HepG2 (cell line): Measurements from ENCODE around the gene MX2. TPM values are rescaled to one million over a fixed set of nuclear protein-coding genes. Genes with fewer than 3 reads are reported as not detected.

ENCODE experiments used
- ATAC-seq: fragments of 200-7000 bp; cut with Tn5 transposase; 3 replicates; pipeline ENCODE4 v1.9.1; 2020; ENCODE audit warnings: mild to moderate bottlenecking, moderate library complexity
- BruUV-seq: library from RNA; stranded (reverse); fragments of 400-500 nt; replicated peaks from 2 replicates; lab custom pipeline; 2021; lab: Mats Ljungman, UMichigan
- CTCF ChIA-PET: fragments of 300-600 bp; formaldehyde crosslinking; extraction: SDS; loops from one replicate; lab custom pipeline; 2021; ENCODE audit warnings: low total read pairs, inconsistent platforms, low intra/inter-chr PET ratio; lab: Yijun Ruan, JAX
- POLR2A ChIA-PET: fragments of 350-600 bp; sonication (Branson Sonifier 250); formaldehyde crosslinking; loops from one replicate; lab custom pipeline; 2020; ENCODE audit warnings: antibody characterized with exemption, inconsistent platforms; lab: Yijun Ruan, JAX
- DNase-seq: peaks from one replicate; pipeline ENCODE4 v3.0.0-alpha.2; 2015; ENCODE audit warnings: low spot score
- FAIRE-seq: peaks from 3 replicates; lab custom pipeline; 2011; peaks lifted over from hg19 to GRCh38; lab: Jason Lieb, UNC
- H2AFZ ChIP-seq: one replicate; pipeline ENCODE4 v1.6.1; 2011; ENCODE audit warnings: low read length, inconsistent platforms
- H3K27ac ChIP-seq: fragments of 300-600 bp; 3 replicates; pipeline ENCODE4 v1.8.0; 2011; ENCODE audit warnings: mixed run types, mild to moderate bottlenecking, mixed read lengths, low read length, inconsistent platforms; ENCODE audit not compliant: insufficient read depth; ENCODE audit errors: extremely low read length
- H3K27me3 ChIP-seq, 2 experiments: fragments of 200-600 bp in 1 of 2; 2 replicates in 1 of 2; 3 replicates in 1 of 2; pipeline versions ENCODE4 v1.6.0 to v1.8.0; 2011; ENCODE audit warnings: low read length in 2 of 2, mild to moderate bottlenecking in 2 of 2, moderate library complexity in 2 of 2, inconsistent platforms in 1 of 2; ENCODE audit not compliant: insufficient read depth in 2 of 2, control insufficient read depth in 1 of 2
- H3K36me3 ChIP-seq, 2 experiments: fragments of 200-600 bp in 1 of 2; replicated peaks in 1 of 2; 2 replicates in 1 of 2; 3 replicates in 1 of 2; pipeline versions ENCODE4 v1.5.1 to v1.8.0; 2011; ENCODE audit warnings: low read length in 2 of 2, inconsistent platforms in 1 of 2; ENCODE audit not compliant: insufficient read depth in 2 of 2, control insufficient read depth in 1 of 2
- H3K4me1 ChIP-seq: 2 replicates; pipeline ENCODE4 v1.5.1; 2012; ENCODE audit warnings: low read length, inconsistent platforms; ENCODE audit not compliant: insufficient read depth
- H3K4me2 ChIP-seq: 2 replicates; pipeline ENCODE4 v1.6.0; 2011; ENCODE audit warnings: low read depth, low read length, inconsistent platforms
- H3K4me3 ChIP-seq, 3 experiments: fragments of 200-600 bp in 1 of 3; sonication (generic), shearing (Covaris generic) in 1 of 3; replicated peaks in 1 of 3; 2 replicates each; pipeline ENCODE4 v1.5.1; 2011 to 2016; ENCODE audit warnings: low read length in 3 of 3, inconsistent platforms in 2 of 3, low read depth in 2 of 3, mild to moderate bottlenecking in 2 of 3, control low read depth in 1 of 3, mixed read lengths in 1 of 3; ENCODE audit not compliant: insufficient read depth in 1 of 3
- H3K79me2 ChIP-seq: one replicate; pipeline ENCODE4 v1.6.1; 2011; ENCODE audit warnings: low read length, inconsistent platforms; ENCODE audit not compliant: insufficient read depth
- H3K9ac ChIP-seq: 2 replicates; pipeline ENCODE4 v1.6.0; 2011; ENCODE audit warnings: mild to moderate bottlenecking, low read depth, low read length, inconsistent platforms; ENCODE audit not compliant: insufficient read depth
- H3K9me3 ChIP-seq: 2 replicates; pipeline ENCODE4 v1.5.1; 2012; ENCODE audit warnings: mild to moderate bottlenecking, low read length
- H4K20me1 ChIP-seq: 2 replicates; pipeline ENCODE4 v1.6.0; 2011; ENCODE audit warnings: inconsistent platforms, mild to moderate bottlenecking, low read length, moderate library complexity; ENCODE audit not compliant: insufficient read depth
- DR1 ChIP-seq: sonication (generic); formaldehyde crosslinking; IDR thresholded peaks from 2 replicates; pipeline ENCODE4 v1.8.0; 2021; ENCODE audit warnings: mild to moderate bottlenecking, missing genetic modification reagents, inconsistent platforms
- MEIS2 ChIP-seq: sonication (generic); formaldehyde crosslinking; IDR thresholded peaks from 2 replicates; pipeline ENCODE4 v1.9.0; 2021; ENCODE audit warnings: mild to moderate bottlenecking, missing genetic modification reagents
- MIXL1 ChIP-seq: IDR thresholded peaks from 2 replicates; pipeline ENCODE4 v1.6.1; 2016
- NFYB ChIP-seq: sonication (generic); formaldehyde crosslinking; IDR thresholded peaks from 2 replicates; pipeline ENCODE4 v1.4.0; 2020; ENCODE audit warnings: missing genetic modification reagents
- POLR2A ChIP-seq, 2 experiments: IDR thresholded peaks; 2 replicates each; pipeline ENCODE4 v1.6.1; 2011; ENCODE audit warnings: low read depth in 2 of 2, low read length in 2 of 2, mild to moderate bottlenecking in 1 of 2, moderate library complexity in 1 of 2; ENCODE audit not compliant: insufficient read depth in 1 of 2
- XBP1 ChIP-seq: sonication (generic); formaldehyde crosslinking; IDR thresholded peaks from 2 replicates; pipeline ENCODE4 v1.5.0; 2020; ENCODE audit warnings: missing genetic modification reagents
- ZBTB7B ChIP-seq: sonication (generic); formaldehyde crosslinking; IDR thresholded peaks from 2 replicates; pipeline ENCODE4 v1.4.0; 2020; ENCODE audit warnings: missing genetic modification reagents
- ZNF143 ChIP-seq: sonication (generic); formaldehyde crosslinking; IDR thresholded peaks from 2 replicates; pipeline ENCODE4 v1.4.0; 2020; ENCODE audit warnings: missing genetic modification reagents
- ZNF317 ChIP-seq: sonication (generic); formaldehyde crosslinking; IDR thresholded peaks from 2 replicates; pipeline ENCODE4 v1.5.0; 2020; ENCODE audit warnings: mild to moderate bottlenecking, missing genetic modification reagents
- ZNF354B ChIP-seq: sonication (generic); formaldehyde crosslinking; IDR thresholded peaks from 2 replicates; pipeline ENCODE4 v1.8.0; 2022; ENCODE audit warnings: mild to moderate bottlenecking, missing genetic modification reagents
- ZNF430 ChIP-seq: sonication (generic); formaldehyde crosslinking; IDR thresholded peaks from 2 replicates; pipeline ENCODE4 v1.9.0; 2021; ENCODE audit warnings: mild to moderate bottlenecking, missing genetic modification reagents
- ZNF468 ChIP-seq: sonication (generic); formaldehyde crosslinking; IDR thresholded peaks from 2 replicates; pipeline ENCODE4 v1.8.0; 2022; ENCODE audit warnings: mild to moderate bottlenecking, moderate library complexity, missing genetic modification reagents
- ZNF558 ChIP-seq: sonication (generic); formaldehyde crosslinking; IDR thresholded peaks from 2 replicates; pipeline ENCODE4 v1.9.0; 2022; ENCODE audit warnings: mild to moderate bottlenecking, missing genetic modification reagents, borderline replicate concordance
- ZNF749 ChIP-seq: sonication (generic); formaldehyde crosslinking; IDR thresholded peaks from 2 replicates; pipeline ENCODE4 v1.8.0; 2022; ENCODE audit warnings: mild to moderate bottlenecking, missing genetic modification reagents, moderate library complexity, borderline replicate concordance
- ZNF816 ChIP-seq: sonication (generic); formaldehyde crosslinking; IDR thresholded peaks from 2 replicates; pipeline ENCODE4 v1.8.0; 2022; ENCODE audit warnings: missing genetic modification reagents, mild to moderate bottlenecking, borderline replicate concordance
- WGBS: methylation state at CpG from one replicate; pipeline ENCODE4 v1.1.6; 2017; ENCODE audit warnings: low lambda C conversion rate; 5-methylcytosine and 5-hydroxymethylcytosine counted together
- in situ Hi-C: cut with HindIII; loops from 2 replicates; pipeline ENCODE4 v1.10.0; 2017; ENCODE audit warnings: low pct_unique_long_range_greater_than_20kb; ENCODE audit not compliant: extremely low pct_ligation_motif_present
- intact Hi-C: fragments of 100-400 bp; cut with micrococcal nuclease; formaldehyde crosslinking; loops from one replicate; pipeline ENCODE4 v1.10.0; 2022; ENCODE audit not compliant: unreplicated experiment
- polyA plus RNA-seq, 8 experiments: library from polyadenylated mRNA; depleted of rRNA in 3 of 8; stranded (reverse) in 7 of 8; unstranded in 1 of 8; fragments of >200 nt; fragmentation: Illumina TruSeq in 4 of 8; extraction: Trizol in 4 of 8; gene quantifications; 2 replicates each; pipeline versions ENCODE4 v1.2.1 to v1.2.3, GENCODE V29; 2011 to 2016; ENCODE audit warnings: low read depth in 4 of 8, missing spikeins in 1 of 8, mixed read lengths in 1 of 8; ENCODE audit not compliant: insufficient read depth in 1 of 8
- total RNA-seq, 5 experiments: library from RNA; depleted of rRNA; stranded (reverse); fragments of >200 nt; fragmentation: Illumina TruSeq; extraction: Trizol; gene quantifications; 2 replicates each; pipeline ENCODE4 v1.2.3, GENCODE V29; 2016; ENCODE audit warnings: low read depth in 1 of 5
- TF ChIP-seq, protein P1 (sequence below): sonication (generic); formaldehyde crosslinking; IDR thresholded peaks from 2 replicates; pipeline ENCODE4 v1.5.1; 2020; ENCODE audit warnings: missing genetic modification reagents, mild to moderate bottlenecking, borderline replicate concordance
- TF ChIP-seq, protein P2 (sequence below): sonication (generic); formaldehyde crosslinking; IDR thresholded peaks from 2 replicates; pipeline ENCODE4 v1.8.1; 2023; ENCODE audit warnings: mild to moderate bottlenecking, missing genetic modification reagents, borderline replicate concordance
- TF ChIP-seq, protein P3 (sequence below): sonication (generic); formaldehyde crosslinking; IDR thresholded peaks from 2 replicates; pipeline ENCODE4 v1.4.0; 2020; ENCODE audit warnings: mild to moderate bottlenecking, missing genetic modification reagents
- TF ChIP-seq, protein P4 (sequence below): sonication (generic); formaldehyde crosslinking; IDR thresholded peaks from 2 replicates; pipeline ENCODE4 v1.5.0; 2020; ENCODE audit warnings: missing genetic modification reagents
- TF ChIP-seq, protein P5 (sequence below): sonication (generic); formaldehyde crosslinking; IDR thresholded peaks from 2 replicates; pipeline ENCODE4 v1.8.0; 2022; ENCODE audit warnings: mild to moderate bottlenecking, missing genetic modification reagents

The MX2 gene
- total and polyA plus RNA-seq, 2 of the 13 experiments (the other 11 are each of a cell fraction or from before 2014, with no cell fraction given), result 24.0 to 35.7 TPM

DNA sequence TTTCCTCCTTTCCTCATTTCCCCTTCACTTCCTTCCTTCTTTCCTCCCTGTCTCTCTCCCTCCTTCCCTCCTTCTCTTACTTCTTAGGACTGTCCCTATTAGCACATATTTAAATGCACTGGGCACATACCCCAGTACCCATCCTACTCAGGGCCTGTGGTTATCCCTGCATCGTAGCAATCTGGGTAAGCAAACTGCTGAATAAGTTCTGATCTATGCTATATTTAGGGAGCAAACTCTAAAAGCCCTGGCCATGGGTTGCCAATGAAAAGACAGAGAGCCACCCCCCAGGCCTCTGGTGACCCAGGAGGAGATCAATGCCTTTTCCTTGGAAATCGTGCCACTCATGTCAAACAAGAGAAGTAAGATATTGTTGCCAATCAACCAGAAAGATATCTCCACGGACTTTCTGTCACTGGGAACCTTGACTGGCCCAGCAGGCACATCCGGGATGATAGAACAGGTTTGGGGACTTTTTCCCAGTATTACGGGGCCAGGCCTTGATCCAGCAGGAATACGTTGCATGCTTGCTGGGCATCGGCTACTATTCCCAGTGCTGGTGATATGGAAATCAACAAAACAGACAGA, 39.8 kb upstream of the MX2 start:
- in situ Hi-C loops, result no loop called here
- TF ChIP-seq ZNF558 (CRISPR knock-in tag), result no peak
- 0 out of 2 replicates have a peak, but pooled peaks have one; percentile 46 for TF ChIP-seq ZNF354B
- TF ChIP-seq ZNF317 (CRISPR knock-in tag), result no peak
- TF ChIP-seq ZNF749 (CRISPR knock-in tag), result 0 out of 2 replicates have a peak, but pooled peaks have one; percentile 13
- TF ChIP-seq NFYB, result no peak
- TF ChIP-seq ZNF816 (CRISPR knock-in tag), result no peak
- TF ChIP-seq XBP1 (CRISPR knock-in tag), result no peak
- TF ChIP-seq DR1, result no peak
- no peak for TF ChIP-seq MEIS2 (CRISPR knock-in tag)
- TF ChIP-seq, protein P1, sequence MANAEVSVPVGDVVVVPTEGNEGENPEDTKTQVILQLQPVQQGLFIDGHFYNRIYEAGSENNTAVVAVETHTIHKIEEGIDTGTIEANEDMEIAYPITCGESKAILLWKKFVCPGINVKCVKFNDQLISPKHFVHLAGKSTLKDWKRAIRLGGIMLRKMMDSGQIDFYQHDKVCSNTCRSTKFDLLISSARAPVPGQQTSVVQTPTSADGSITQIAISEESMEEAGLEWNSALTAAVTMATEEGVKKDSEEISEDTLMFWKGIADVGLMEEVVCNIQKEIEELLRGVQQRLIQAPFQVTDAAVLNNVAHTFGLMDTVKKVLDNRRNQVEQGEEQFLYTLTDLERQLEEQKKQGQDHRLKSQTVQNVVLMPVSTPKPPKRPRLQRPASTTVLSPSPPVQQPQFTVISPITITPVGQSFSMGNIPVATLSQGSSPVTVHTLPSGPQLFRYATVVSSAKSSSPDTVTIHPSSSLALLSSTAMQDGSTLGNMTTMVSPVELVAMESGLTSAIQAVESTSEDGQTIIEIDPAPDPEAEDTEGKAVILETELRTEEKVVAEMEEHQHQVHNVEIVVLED (CRISPR knock-in tag), result no peak
- TF ChIP-seq, protein P2, sequence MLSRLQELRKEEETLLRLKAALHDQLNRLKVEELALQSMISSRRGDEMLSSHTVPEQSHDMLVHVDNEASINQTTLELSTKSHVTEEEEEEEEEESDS (CRISPR knock-in tag), result 0 out of 2 replicates have a peak, but pooled peaks have one; percentile 52
- TF ChIP-seq POLR2A (IDR thresholded peaks at IDR 0.05; ENCODE audit: insufficient read depth in 1 of 2, low read depth in 2 of 2, low read length in 2 of 2), result no peak
- TF ChIP-seq, protein P3, sequence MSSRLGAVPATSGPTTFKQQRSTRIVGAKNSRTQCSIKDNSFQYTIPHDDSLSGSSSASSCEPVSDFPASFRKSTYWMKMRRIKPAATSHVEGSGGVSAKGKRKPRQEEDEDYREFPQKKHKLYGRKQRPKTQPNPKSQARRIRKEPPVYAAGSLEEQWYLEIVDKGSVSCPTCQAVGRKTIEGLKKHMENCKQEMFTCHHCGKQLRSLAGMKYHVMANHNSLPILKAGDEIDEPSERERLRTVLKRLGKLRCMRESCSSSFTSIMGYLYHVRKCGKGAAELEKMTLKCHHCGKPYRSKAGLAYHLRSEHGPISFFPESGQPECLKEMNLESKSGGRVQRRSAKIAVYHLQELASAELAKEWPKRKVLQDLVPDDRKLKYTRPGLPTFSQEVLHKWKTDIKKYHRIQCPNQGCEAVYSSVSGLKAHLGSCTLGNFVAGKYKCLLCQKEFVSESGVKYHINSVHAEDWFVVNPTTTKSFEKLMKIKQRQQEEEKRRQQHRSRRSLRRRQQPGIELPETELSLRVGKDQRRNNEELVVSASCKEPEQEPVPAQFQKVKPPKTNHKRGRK (CRISPR knock-in tag), result no peak
- TF ChIP-seq, protein P4, sequence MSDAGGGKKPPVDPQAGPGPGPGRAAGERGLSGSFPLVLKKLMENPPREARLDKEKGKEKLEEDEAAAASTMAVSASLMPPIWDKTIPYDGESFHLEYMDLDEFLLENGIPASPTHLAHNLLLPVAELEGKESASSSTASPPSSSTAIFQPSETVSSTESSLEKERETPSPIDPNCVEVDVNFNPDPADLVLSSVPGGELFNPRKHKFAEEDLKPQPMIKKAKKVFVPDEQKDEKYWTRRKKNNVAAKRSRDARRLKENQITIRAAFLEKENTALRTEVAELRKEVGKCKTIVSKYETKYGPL, result no peak
- TF ChIP-seq ZBTB7B (CRISPR knock-in tag), result no peak
- no peak for TF ChIP-seq ZNF143
- TF ChIP-seq, protein P5, sequence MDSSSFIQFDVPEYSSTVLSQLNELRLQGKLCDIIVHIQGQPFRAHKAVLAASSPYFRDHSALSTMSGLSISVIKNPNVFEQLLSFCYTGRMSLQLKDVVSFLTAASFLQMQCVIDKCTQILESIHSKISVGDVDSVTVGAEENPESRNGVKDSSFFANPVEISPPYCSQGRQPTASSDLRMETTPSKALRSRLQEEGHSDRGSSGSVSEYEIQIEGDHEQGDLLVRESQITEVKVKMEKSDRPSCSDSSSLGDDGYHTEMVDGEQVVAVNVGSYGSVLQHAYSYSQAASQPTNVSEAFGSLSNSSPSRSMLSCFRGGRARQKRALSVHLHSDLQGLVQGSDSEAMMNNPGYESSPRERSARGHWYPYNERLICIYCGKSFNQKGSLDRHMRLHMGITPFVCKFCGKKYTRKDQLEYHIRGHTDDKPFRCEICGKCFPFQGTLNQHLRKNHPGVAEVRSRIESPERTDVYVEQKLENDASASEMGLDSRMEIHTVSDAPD (CRISPR knock-in tag), result 0 out of 2 replicates have a peak, but pooled peaks have one; percentile 22
- TF ChIP-seq ZNF468, result no peak
- no peak for TF ChIP-seq MIXL1
- no peak for TF ChIP-seq ZNF430 (CRISPR knock-in tag)

More for the DNA sequence above, 39.8 kb upstream of the MX2 start:
- peak; percentile 33 for ATAC-seq
- FAIRE-seq, result no peak
- DNase-seq, result no peak
- TSS peak; percentile 78 for BruUV-seq
- intact Hi-C loops, result loop anchor here (1.0 to 2.0 kb wide), 3 partner anchors 39 to 44 kb away; no protein-coding TSS in a partner anchor
- peak overlapping the region; percentile 97 for H3K4me2 ChIP-seq
- H3K36me3 ChIP-seq, result no peaks in the 10 kb centered on the region
- no peaks in the 10 kb centered on the region for H4K20me1 ChIP-seq
- H3K79me2 ChIP-seq, result peaks cover 25% of the 10 kb centered on the region
- H3K4me3 ChIP-seq, result peak overlapping the region; percentile 32 to 69 (median 38)
- peak overlapping the region; percentile 76 for H3K9ac ChIP-seq
- peak overlapping the region; percentile 0 for H2AFZ ChIP-seq
- POLR2A ChIA-PET, result interaction anchor here (0.6 to 8.6 kb wide), 15 partner anchors 10 to 442 kb away, joined by 3 to 105 read pairs (median 6); partner anchors contain the start of gene MX2
- CTCF ChIA-PET, result interaction anchor here (1.8 kb wide), 1 partner anchor 39 kb away, joined by 3 read pairs; no protein-coding TSS in a partner anchor
- no peaks in the 10 kb centered on the region for H3K9me3 ChIP-seq
- peaks cover 96% of the 10 kb centered on the region for H3K4me1 ChIP-seq
- H3K27ac ChIP-seq, result peak overlapping the region; percentile 96
- 0% methylated on average over 1 of the region's 7 CpGs for WGBS
- no peaks in the 10 kb centered on the region for H3K27me3 ChIP-seq
